ENCODE data around the gene TMEM217. TPM values are rescaled to one million over a fixed set of nuclear protein-coding genes. Genes with fewer than 3 reads are reported as not detected.

The TMEM217 gene
- total and polyA plus RNA-seq, 4 donors = 0.50 to 2.7 (median 1.4) TPM

DNA sequence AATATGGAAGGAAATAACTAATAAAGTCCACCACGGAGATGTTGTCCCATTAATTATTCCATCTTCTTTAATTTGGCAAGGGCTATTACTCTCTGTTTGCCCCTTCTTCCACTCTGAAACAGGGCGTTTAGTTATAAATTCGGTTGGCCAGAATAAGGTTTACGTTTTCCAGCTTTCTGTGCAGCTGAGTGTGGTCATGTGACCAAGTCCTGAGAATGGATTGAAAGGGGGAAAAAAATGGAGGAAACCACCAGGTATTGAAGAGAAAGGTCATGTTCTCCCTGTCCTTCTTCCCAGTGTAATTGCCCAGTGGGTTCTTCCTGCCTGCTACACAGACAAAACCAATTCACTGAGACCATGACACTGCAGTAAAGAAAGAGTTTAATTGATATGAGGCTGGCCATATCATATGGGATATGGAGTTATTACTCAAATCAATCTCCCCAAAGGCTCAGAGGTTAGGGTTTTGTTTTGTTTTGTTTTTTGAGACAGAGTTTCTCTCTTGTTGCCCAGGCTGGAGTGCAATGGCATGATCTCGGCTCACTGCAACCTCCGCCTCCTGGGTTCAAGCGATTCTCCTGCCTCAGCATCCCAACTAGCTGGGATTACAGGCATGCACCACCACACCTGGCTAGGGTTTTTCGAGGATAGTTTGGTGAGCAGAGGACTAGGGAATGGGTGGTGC lies 14.7 kb downstream of the TMEM217 start:
- intact Hi-C loops (cut with DNase I) = loop anchor here (5.0 to 10.0 kb wide), 2 partner anchors 39 to 108 kb away; no protein-coding TSS in a partner anchor
- DNase-seq (no peak), ATAC-seq (ENCODE audit: low FRiP score) (no peak)
- no peaks in the 10 kb centered on the region for H3K9me3 ChIP-seq (ENCODE audit: control insufficient read depth, low read length)
- H3K4me3 ChIP-seq (ENCODE audit: low read length in 2 of 2) = no peak overlapping the region
- no peaks in the 10 kb centered on the region for H3K36me3 ChIP-seq (ENCODE audit: control insufficient read depth in 1 of 2, insufficient read depth in 2 of 2, low read length in 1 of 2)
- peaks cover 2 to 8% of the 10 kb centered on the region in 2 donors for H3K4me1 ChIP-seq (ENCODE audit: control insufficient read depth in 1 of 2, insufficient read depth in 2 of 2, low read length in 2 of 2)
- H3K27me3 ChIP-seq (ENCODE audit: control insufficient read depth in 1 of 2, insufficient read depth in 2 of 2, low read length in 1 of 2) = no peaks in the 10 kb centered on the region
- peak overlapping the region; percentile 78 to 98 for H3K27ac ChIP-seq (ENCODE audit: low read depth in 1 of 2, low read length in 2 of 2)
- WGBS, 2 donors = 71 to 78% methylated on average over 8 of the region's 8 CpGs

DNA sequence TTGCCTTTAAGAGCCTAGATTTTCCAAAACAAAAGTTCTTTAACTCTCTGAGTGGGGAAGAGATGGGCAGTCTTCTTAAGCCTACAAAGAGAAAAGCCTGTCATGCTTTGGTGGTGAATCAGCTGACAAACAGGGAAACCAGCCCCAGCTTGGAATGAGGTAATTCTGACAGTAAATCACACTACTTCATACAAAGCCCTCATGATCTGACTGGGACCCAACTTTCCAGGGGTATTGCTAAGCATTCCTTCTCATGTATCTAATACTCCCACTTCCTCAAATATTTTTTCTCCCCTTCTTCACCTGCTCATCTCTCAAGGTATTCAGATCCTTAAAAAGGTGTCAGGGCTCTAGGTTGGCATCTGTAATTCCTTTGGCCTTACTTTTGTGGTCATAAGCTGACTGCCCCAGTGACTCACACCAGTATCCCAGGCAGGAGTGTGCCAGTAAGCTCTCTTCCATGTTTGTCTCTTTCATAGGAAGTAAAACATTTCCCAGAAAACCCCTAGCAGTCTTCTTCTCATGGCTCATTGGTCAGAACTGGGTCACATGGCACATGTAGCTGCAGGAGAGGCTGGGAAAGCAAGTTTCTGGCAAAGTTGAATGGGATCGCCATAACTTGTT lies 15.4 kb downstream of the TMEM217 start:
- Histone ChIP-seq H3K27me3 (ENCODE audit: control insufficient read depth in 1 of 2, insufficient read depth in 2 of 2, low read length in 1 of 2) (no peaks in the 10 kb centered on the region), H3K4me3 (ENCODE audit: low read length in 2 of 2) (no peak overlapping the region), H3K27ac (ENCODE audit: low read depth in 1 of 2, low read length in 2 of 2) (peak overlapping the region; percentile 84 to 100), H3K36me3 (ENCODE audit: control insufficient read depth in 1 of 2, insufficient read depth in 2 of 2, low read length in 1 of 2) (no peaks in the 10 kb centered on the region), H3K9me3 (ENCODE audit: control insufficient read depth, low read length) (no peaks in the 10 kb centered on the region), H3K4me1 (ENCODE audit: control insufficient read depth in 1 of 2, insufficient read depth in 2 of 2, low read length in 2 of 2) (peaks cover 2 to 8% of the 10 kb centered on the region in 2 donors)
- 67 to 72% methylated on average over 1 of the region's 1 CpG for WGBS, 2 donors
- peak; percentile 70 to 78 for DNase-seq
- ATAC-seq (ENCODE audit: low FRiP score) = peak; percentile 40
- intact Hi-C loops (cut with DNase I) = loop anchor here (5.0 to 10.0 kb wide), 2 partner anchors 40 to 108 kb away; no protein-coding TSS in a partner anchor

DNA sequence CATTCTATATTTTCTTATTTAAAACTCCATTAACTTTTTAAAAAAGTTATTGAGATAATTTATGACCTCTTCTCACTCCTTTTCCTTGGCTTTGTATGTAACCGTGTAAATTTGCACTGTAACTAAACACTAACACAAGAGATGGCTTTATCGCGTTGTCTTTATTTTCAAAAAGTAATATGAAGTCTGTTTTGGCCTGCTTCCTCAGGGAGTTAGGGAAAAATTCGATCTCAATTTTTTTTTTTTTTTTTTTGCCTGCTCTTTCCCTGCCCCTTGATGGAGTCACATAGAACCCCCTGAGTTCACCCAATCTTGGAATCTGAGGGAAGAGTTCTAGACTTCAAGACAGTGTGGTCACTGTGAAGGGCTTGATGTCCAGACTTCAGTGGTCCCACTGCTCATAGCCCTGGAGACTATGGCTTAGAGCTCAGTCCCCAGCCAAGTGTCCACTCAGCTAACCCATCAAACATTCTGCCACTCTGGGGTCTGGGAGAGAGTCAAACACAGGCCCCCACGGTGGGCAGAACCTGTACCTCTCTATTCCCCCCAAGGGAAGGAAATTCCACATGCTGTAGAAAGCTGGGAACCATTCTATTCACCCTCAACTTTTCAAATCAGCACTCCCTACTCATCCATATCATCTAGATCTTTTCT lies 16.0 kb downstream of the TMEM217 start:
- Histone ChIP-seq H3K27me3 (ENCODE audit: control insufficient read depth in 1 of 2, insufficient read depth in 2 of 2, low read length in 1 of 2) (no peaks in the 10 kb centered on the region), H3K9me3 (ENCODE audit: control insufficient read depth, low read length) (no peaks in the 10 kb centered on the region), H3K4me3 (ENCODE audit: low read length in 2 of 2) (no peak overlapping the region), H3K36me3 (ENCODE audit: control insufficient read depth in 1 of 2, insufficient read depth in 2 of 2, low read length in 1 of 2) (no peaks in the 10 kb centered on the region), H3K4me1 (ENCODE audit: control insufficient read depth in 1 of 2, insufficient read depth in 2 of 2, low read length in 2 of 2) (peaks cover 2 to 8% of the 10 kb centered on the region in 2 donors), H3K27ac (ENCODE audit: low read depth in 1 of 2, low read length in 2 of 2) (peak overlapping the region; percentile 84 to 100)
- DNase-seq (no peak), ATAC-seq (ENCODE audit: low FRiP score) (no peak)
- whole genome bisulfite sequencing, 2 donors = 13 to 21% methylated on average over 5 of the region's 5 CpGs
- intact Hi-C loops (cut with DNase I) = loop anchor here (5.0 to 10.0 kb wide), 2 partner anchors 40 to 107 kb away; no protein-coding TSS in a partner anchor

DNA sequence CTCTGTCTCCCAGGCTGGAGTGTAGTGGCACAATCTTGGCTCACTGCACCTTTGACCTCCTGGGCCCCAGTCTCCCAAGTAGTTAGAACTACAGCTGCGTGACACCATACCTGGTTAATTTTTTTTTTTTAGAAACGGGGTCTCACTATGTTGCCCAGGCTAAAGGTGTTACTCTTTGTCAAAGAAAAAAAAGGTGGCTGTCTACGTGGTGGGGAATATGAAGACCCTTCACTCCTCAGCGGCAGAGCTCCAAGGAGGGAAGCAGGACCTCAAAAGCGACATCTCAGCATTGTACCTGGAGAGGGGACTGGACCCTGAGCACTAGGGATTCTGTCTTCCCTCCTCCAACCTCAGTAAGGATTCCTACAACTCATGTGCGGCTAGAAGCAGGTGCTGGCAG lies 16.8 kb downstream of the TMEM217 start:
- Histone ChIP-seq H3K9me3 (ENCODE audit: control insufficient read depth, low read length) (no peaks in the 10 kb centered on the region), H3K4me3 (ENCODE audit: low read length in 2 of 2) (no peak overlapping the region), H3K27ac (ENCODE audit: low read depth in 1 of 2, low read length in 2 of 2) (peak overlapping the region in 1 of 2 donors; percentile 81), H3K27me3 (ENCODE audit: control insufficient read depth in 1 of 2, insufficient read depth in 2 of 2, low read length in 1 of 2) (no peaks in the 10 kb centered on the region), H3K36me3 (ENCODE audit: control insufficient read depth in 1 of 2, insufficient read depth in 2 of 2, low read length in 1 of 2) (no peaks in the 10 kb centered on the region), H3K4me1 (ENCODE audit: control insufficient read depth in 1 of 2, insufficient read depth in 2 of 2, low read length in 2 of 2) (peaks cover 2 to 8% of the 10 kb centered on the region in 2 donors)
- intact Hi-C loops (cut with DNase I) = loop anchor here (5.0 to 10.0 kb wide), 2 partner anchors 41 to 106 kb away; no protein-coding TSS in a partner anchor
- DNase-seq (no peak), ATAC-seq (ENCODE audit: low FRiP score) (no peak)
- WGBS, 2 donors = 92 to 94% methylated on average over 6 of the region's 6 CpGs

DNA sequence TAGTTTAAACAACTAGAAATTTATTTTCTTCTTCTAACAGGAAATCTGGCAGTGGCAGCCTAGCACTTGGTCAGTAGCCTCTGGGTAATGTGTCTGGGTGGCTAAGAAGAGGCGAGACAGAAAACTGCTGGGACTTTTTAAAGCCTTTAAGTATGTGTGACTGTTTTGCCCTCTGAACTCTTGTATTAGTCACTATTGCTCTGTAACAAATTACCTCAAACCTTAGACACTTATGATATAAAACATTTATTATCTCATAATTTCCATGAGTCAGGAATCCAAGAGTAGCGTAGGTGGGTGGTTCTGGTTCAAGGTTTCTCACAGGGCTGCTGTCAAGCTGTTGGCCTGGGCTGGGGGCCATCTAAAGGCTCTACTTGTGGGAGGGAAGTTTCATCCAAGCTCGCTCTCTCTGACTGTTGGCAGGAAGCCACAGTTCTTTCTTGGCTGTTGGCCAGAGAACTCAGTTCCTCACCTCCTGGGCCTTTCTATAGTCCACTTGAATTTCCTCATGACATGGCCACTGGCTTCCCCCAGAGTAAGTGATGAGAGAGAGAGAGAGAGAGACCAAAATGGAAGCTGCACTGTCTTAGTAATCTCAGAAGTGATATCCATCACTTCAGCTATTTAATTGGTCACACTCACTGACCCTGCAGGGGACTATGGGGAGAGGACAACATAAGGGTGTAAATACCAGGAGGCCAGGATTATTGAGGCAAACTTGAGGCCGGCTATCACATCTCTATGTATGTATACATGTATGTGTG lies 17.8 kb downstream of the TMEM217 start:
- 23 to 25% methylated on average over 4 of the region's 4 CpGs for WGBS, 2 donors
- intact Hi-C loops (cut with DNase I) = loop anchor here (5.0 to 10.0 kb wide), 2 partner anchors 42 to 105 kb away; no protein-coding TSS in a partner anchor
- H3K4me1 ChIP-seq (ENCODE audit: control insufficient read depth in 1 of 2, insufficient read depth in 2 of 2, low read length in 2 of 2) = peaks cover 2 to 8% of the 10 kb centered on the region in 2 donors

DNA sequence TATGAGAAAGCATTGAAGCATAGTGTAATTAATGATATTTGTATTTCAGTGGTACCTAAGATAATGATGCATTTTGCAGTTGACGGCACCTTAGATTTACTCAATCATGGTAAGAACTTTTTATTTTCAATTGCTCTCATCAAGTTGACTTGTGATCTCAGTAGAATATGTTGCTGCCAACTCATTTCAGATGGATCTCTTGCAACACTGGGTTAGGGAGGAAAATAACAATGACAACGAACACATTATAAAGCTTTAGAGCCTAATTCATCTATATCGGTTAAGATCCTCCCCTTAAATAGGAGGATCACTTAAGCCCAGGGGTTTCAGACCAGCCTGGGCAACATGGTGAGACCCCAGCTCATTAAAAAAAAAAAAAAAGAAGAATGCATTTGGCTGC lies 18.4 kb downstream of the TMEM217 start:
- H3K4me3 ChIP-seq (ENCODE audit: low read length in 2 of 2) = no peak overlapping the region
- WGBS, 2 donors = 89 to 92% methylated on average over 3 of the region's 3 CpGs
- peak overlapping the region; percentile 41 to 89 for H3K27ac ChIP-seq (ENCODE audit: low read depth in 1 of 2, low read length in 2 of 2)
- H3K27me3 ChIP-seq (ENCODE audit: control insufficient read depth in 1 of 2, insufficient read depth in 2 of 2, low read length in 1 of 2) = no peaks in the 10 kb centered on the region
- H3K36me3 ChIP-seq (ENCODE audit: control insufficient read depth in 1 of 2, insufficient read depth in 2 of 2, low read length in 1 of 2) = no peaks in the 10 kb centered on the region
- H3K9me3 ChIP-seq (ENCODE audit: control insufficient read depth, low read length) = no peaks in the 10 kb centered on the region
- ATAC-seq (ENCODE audit: low FRiP score) = no peak
- H3K4me1 ChIP-seq (ENCODE audit: control insufficient read depth in 1 of 2, insufficient read depth in 2 of 2, low read length in 2 of 2) = peaks cover 2 to 8% of the 10 kb centered on the region in 2 donors
- intact Hi-C loops (cut with DNase I) = no loop called here
- no peak for DNase-seq

More for the DNA sequence above, 17.8 kb downstream of the TMEM217 start:
- H3K36me3 ChIP-seq (ENCODE audit: control insufficient read depth in 1 of 2, insufficient read depth in 2 of 2, low read length in 1 of 2) = no peaks in the 10 kb centered on the region
- H3K4me3 ChIP-seq (ENCODE audit: low read length in 2 of 2) = no peak overlapping the region
- no peaks in the 10 kb centered on the region for H3K9me3 ChIP-seq (ENCODE audit: control insufficient read depth, low read length)
- peak; percentile 97 for DNase-seq
- no peaks in the 10 kb centered on the region for H3K27me3 ChIP-seq (ENCODE audit: control insufficient read depth in 1 of 2, insufficient read depth in 2 of 2, low read length in 1 of 2)
- ATAC-seq (ENCODE audit: low FRiP score) = peak; percentile 81
- peak overlapping the region; percentile 83 to 92 for H3K27ac ChIP-seq (ENCODE audit: low read depth in 1 of 2, low read length in 2 of 2)

DNA sequence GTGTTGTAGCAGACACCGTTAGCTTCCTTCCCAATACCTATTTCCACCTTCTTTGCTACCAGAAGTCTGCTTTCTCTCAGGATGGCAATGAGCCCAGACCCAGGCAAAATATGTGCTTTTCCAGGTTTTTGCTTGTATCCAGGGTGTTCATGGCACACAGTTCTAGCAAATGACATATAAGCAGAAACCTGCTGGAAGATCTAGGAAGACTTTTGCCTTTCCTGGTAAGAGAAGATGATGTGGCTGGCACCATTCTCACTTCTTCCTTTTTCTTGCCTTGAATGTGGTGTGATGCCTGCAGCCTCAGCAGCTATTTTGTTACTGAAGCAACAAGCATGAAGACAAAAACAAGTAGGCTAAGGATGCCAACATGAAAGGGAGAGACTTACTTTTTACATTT lies 19.6 kb downstream of the TMEM217 start:
- no peak for ATAC-seq (ENCODE audit: low FRiP score)
- Histone ChIP-seq H3K27me3 (ENCODE audit: control insufficient read depth in 1 of 2, insufficient read depth in 2 of 2, low read length in 1 of 2) (no peaks in the 10 kb centered on the region), H3K4me3 (ENCODE audit: low read length in 2 of 2) (no peak overlapping the region), H3K9me3 (ENCODE audit: control insufficient read depth, low read length) (no peaks in the 10 kb centered on the region), H3K27ac (ENCODE audit: low read depth in 1 of 2, low read length in 2 of 2) (peak overlapping the region in 1 of 2 donors; percentile 68), H3K36me3 (ENCODE audit: control insufficient read depth in 1 of 2, insufficient read depth in 2 of 2, low read length in 1 of 2) (no peaks in the 10 kb centered on the region), H3K4me1 (ENCODE audit: control insufficient read depth in 1 of 2, insufficient read depth in 2 of 2, low read length in 2 of 2) (peaks cover 2 to 3% of the 10 kb centered on the region in 2 donors)
- DNase-seq = no peak
- intact Hi-C loops (cut with DNase I) = no loop called here
- WGBS, 2 donors = 23 to 28% methylated on average over 1 of the region's 1 CpG

DNA sequence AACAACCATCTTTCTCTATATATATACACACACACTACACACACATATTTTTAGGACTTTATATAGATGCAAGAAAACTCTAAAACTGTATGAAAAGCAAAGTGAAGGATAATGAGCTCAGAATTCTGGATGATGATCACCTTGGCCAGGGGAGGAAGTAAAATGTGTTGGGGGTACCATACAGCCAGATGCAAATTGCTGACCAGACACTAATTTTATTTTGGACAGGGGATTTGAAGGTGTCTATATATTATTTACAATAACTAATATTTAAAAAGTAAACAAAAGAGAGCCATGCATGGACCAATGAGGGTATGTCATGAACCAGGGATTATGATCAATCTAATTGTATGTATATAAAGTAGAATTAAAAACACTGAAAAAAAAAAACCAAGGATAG lies 20.2 kb downstream of the TMEM217 start:
- Histone ChIP-seq H3K4me1 (ENCODE audit: control insufficient read depth in 1 of 2, insufficient read depth in 2 of 2, low read length in 2 of 2) (peaks cover 2 to 3% of the 10 kb centered on the region in 2 donors), H3K9me3 (ENCODE audit: control insufficient read depth, low read length) (no peaks in the 10 kb centered on the region), H3K36me3 (ENCODE audit: control insufficient read depth in 1 of 2, insufficient read depth in 2 of 2, low read length in 1 of 2) (no peaks in the 10 kb centered on the region), H3K27ac (ENCODE audit: low read depth in 1 of 2, low read length in 2 of 2) (no peak overlapping the region), H3K4me3 (ENCODE audit: low read length in 2 of 2) (no peak overlapping the region), H3K27me3 (ENCODE audit: control insufficient read depth in 1 of 2, insufficient read depth in 2 of 2, low read length in 1 of 2) (no peaks in the 10 kb centered on the region)
- DNase-seq = no peak
- intact Hi-C loops (cut with DNase I) = no loop called here
- ATAC-seq (ENCODE audit: low FRiP score) = no peak

Data from aorta (tissue), 5 donors.